ENCODE measurements around the gene CACNA1S. TPM values are rescaled to one million over a fixed set of nuclear protein-coding genes. Genes with fewer than 3 reads are reported as not detected.

CACNA1S gene
- total and polyA plus RNA-seq, 12 donors: under 0.01 to 0.09 (median 0.05) TPM; not detected in 7

GRCh38 chr1:201139756-201140155, 27.5 kb upstream of the CACNA1S start:
- no peak for ATAC-seq
- Histone ChIP-seq H3K4me3 (no peak overlapping the region), H3K36me3 (peaks cover 0 to 90% (median 24%) of the 10 kb centered on the region in 9 donors), H3K27ac (no peak overlapping the region), H3K9me3 (no peaks in the 10 kb centered on the region), H3K27me3 (no peaks in the 10 kb centered on the region), H3K4me1 (peaks cover 0 to 19% (median 5%) of the 10 kb centered on the region in 9 donors)
- intact Hi-C loops (cut with DNase I): loop anchor here in 1 of 10 donors (10.0 kb wide), 1 partner anchor 85 kb away; no protein-coding TSS in a partner anchor
- no peak for TF ChIP-seq CTCF (IDR thresholded peaks at IDR 0.05)
- DNase-seq: no peak
- WGBS, 2 donors: 95 to 96% methylated on average over 9 of the region's 9 CpGs

- Histone ChIP-seq H3K36me3 (peaks cover 0 to 90% (median 23%) of the 10 kb centered on the region in 9 donors), H3K4me3 (no peak overlapping the region), H3K27me3 (no peaks in the 10 kb centered on the region), H3K27ac (no peak overlapping the region), H3K4me1 (peaks cover 0 to 19% (median 5%) of the 10 kb centered on the region in 9 donors), H3K9me3 (no peaks in the 10 kb centered on the region)
- ATAC-seq (no peak), DNase-seq (no peak)
- 97 to 99% methylated on average over 5 of the region's 5 CpGs for WGBS, 2 donors
- intact Hi-C loops (cut with DNase I): no loop called here
- TF ChIP-seq CTCF (IDR thresholded peaks at IDR 0.05): no peak
Observed at GRCh38 chr1:201139306-201139705, 27.1 kb upstream of the CACNA1S start.

- ATAC-seq (peak in 1 of 8 donors; percentile 3), DNase-seq (no peak)
- H3K27ac ChIP-seq: no peak overlapping the region
- no peak for TF ChIP-seq CTCF (IDR thresholded peaks at IDR 0.05)
- no peaks in the 10 kb centered on the region for H3K9me3 ChIP-seq
- no peak overlapping the region for H3K4me3 ChIP-seq
- intact Hi-C loops (cut with DNase I): no loop called here
- no peaks in the 10 kb centered on the region for H3K27me3 ChIP-seq
- peaks cover 0 to 19% (median 5%) of the 10 kb centered on the region in 9 donors for H3K4me1 ChIP-seq
- WGBS, 2 donors: 86% methylated on average over 6 of the region's 6 CpGs
- H3K36me3 ChIP-seq: peaks cover 0 to 84% (median 16%) of the 10 kb centered on the region in 9 donors
Observed at GRCh38 chr1:201138311-201138840, 26.1 kb upstream of the CACNA1S start.

- TF ChIP-seq CTCF (IDR thresholded peaks at IDR 0.05): no peak
- peak; percentile 38 to 64 for DNase-seq
- WGBS, 2 donors: 83 to 89% methylated on average over 6 of the region's 6 CpGs
- Histone ChIP-seq H3K36me3 (peaks cover 0 to 78% (median 16%) of the 10 kb centered on the region in 9 donors), H3K4me3 (no peak overlapping the region), H3K4me1 (peaks cover 0 to 19% (median 5%) of the 10 kb centered on the region in 9 donors), H3K27me3 (no peaks in the 10 kb centered on the region), H3K27ac (peak overlapping the region in 2 of 10 donors; percentile 22 to 44), H3K9me3 (no peaks in the 10 kb centered on the region)
- peak; percentile 34 to 62 (median 55) for ATAC-seq
- intact Hi-C loops (cut with DNase I): no loop called here
Observed at GRCh38 chr1:201137579-201138310, 25.5 kb upstream of the CACNA1S start.
